NCI-H526 (cell line): ENCODE measurements around the gene OR2W1.

Experiments
- DNase-seq, 2 experiments: peaks; one replicate each; lab custom pipeline; 2025; lab: John Stamatoyannopoulos, UW

OR2W1 gene

GRCh38 chr6:28996844-28997510, 48.0 kb downstream of the OR2W1 start:
- DNase-seq, result no peak

DNA sequence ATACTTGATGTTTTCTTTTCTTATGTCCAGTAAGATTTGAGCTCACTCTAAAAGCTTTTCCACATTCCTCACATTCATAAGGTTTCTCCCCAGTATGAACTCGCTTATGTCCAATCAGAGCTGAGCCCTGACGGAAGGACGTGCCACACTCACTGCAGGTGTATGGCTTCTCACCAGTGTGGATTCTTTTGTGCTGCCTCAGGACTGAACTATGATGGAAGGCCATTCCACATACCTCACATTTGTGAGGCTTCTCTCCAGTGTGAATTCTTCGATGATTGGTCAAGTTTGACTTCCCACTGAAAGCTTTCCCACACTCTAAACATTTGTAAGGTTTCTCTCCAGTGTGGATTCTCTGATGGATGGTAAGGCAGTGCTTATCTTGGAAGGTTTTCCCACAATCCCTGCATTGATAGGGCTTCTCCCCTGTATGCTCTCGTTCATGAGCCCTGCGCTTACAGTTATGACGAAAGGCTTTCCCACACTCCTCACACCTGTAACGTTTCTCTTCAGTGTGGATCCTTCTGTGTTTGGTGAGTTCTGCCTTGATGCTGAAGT, 49.8 kb downstream of the OR2W1 start:
- no peak for DNase-seq
